Kidney (tissue), 14 donors: ENCODE results near the gene PCDH15. TPM values are rescaled to one million over a fixed set of nuclear protein-coding genes. Genes with fewer than 3 reads are reported as not detected.

Experiments
- DNase-seq, 5 donors: peaks; one replicate each; pipeline ENCODE4 v3.0.0-alpha.2; 2013 to 2020
- FAIRE-seq: peaks from 2 replicates; lab custom pipeline; 2012; peaks lifted over from hg19 to GRCh38; lab: Jason Lieb, UNC
- H3K27ac ChIP-seq, 2 donors: one replicate each; pipeline ENCODE4 v1.7.0; 2013; ENCODE audit warnings: low read depth in 2 of 2, low read length in 2 of 2, inconsistent platforms in 1 of 2
- H3K27me3 ChIP-seq: one replicate; pipeline ENCODE4 v1.7.1; 2013; ENCODE audit warnings: low read length, inconsistent platforms; ENCODE audit not compliant: control insufficient read depth, insufficient read depth
- H3K36me3 ChIP-seq, 3 donors: one replicate each; pipeline versions ENCODE4 v1.7.0 to v1.7.1; 2013; ENCODE audit warnings: low read length in 3 of 3, control low read depth in 1 of 3, inconsistent platforms in 1 of 3; ENCODE audit not compliant: insufficient read depth in 3 of 3, control insufficient read depth in 2 of 3
- H3K4me1 ChIP-seq, 3 donors: one replicate each; pipeline versions ENCODE4 v1.7.0 to v1.7.1; 2013; ENCODE audit warnings: low read length in 3 of 3, inconsistent platforms in 1 of 3, low read depth in 1 of 3; ENCODE audit not compliant: control insufficient read depth in 2 of 3, insufficient read depth in 2 of 3
- H3K4me3 ChIP-seq, 3 donors: one replicate each; pipeline versions ENCODE4 v1.7.0 to v1.8.1; 2013; ENCODE audit warnings: low read length in 3 of 3, control low read depth in 1 of 3, inconsistent platforms in 1 of 3
- H3K9ac ChIP-seq, 3 donors: one replicate each; pipeline versions ENCODE4 v1.7.0 to v1.7.1; 2013; ENCODE audit warnings: low read length in 3 of 3, control low read depth in 1 of 3, inconsistent platforms in 1 of 3
- H3K9me3 ChIP-seq, 3 donors: one replicate each; pipeline versions ENCODE4 v1.7.0 to v1.7.1; 2013; ENCODE audit warnings: low read length in 3 of 3, control low read depth in 1 of 3, inconsistent platforms in 1 of 3; ENCODE audit not compliant: control insufficient read depth in 2 of 3, insufficient read depth in 1 of 3
- intact Hi-C: fragments of 100-400 bp; cut with DNase I; formaldehyde crosslinking; loops from one replicate; pipeline ENCODE4 v1.11.1; 2022
- polyA plus RNA-seq: library from polyadenylated mRNA; stranded (reverse); fragments of 350-450 nt; fragmentation: Illumina TruSeq; extraction: RNeasy Lipid Tissue Mini Kit (QIAGEN cat#74804); gene quantifications from one replicate; pipeline ENCODE4 v1.2.3, GENCODE V29; 2014; ENCODE audit warnings: low read depth, low replicate concordance; ENCODE audit not compliant: insufficient read depth
- total RNA-seq: library from RNA; stranded (reverse); fragmentation: NEBNext Ultra II Directional; extraction: Animal tissue kit (Norgen Biotek cat#: 25700); gene quantifications from one replicate; pipeline ENCODE4 v1.2.1, GENCODE V29; 2021
- TF ChIP-seq, protein P1 (sequence below): IDR thresholded peaks from 3 replicates; pipeline ENCODE4 v1.5.1; 2012; ENCODE audit warnings: mild to moderate bottlenecking, moderate library complexity, borderline replicate concordance; ENCODE audit not compliant: insufficient read depth; ENCODE audit errors: extremely low read depth
- donor health status: control.
- donor health status: control.
- donor health status: control.
- donor health status: control.
- donor health status: control.
- donor health status: DM: yes; HTN: yes; CAD: no.
- donor health status: Normal renal cell carcinoma (clear cell type).

The PCDH15 gene
- total and polyA plus RNA-seq, 2 donors from 2014 or later = 1.5 TPM; not detected in 1

DNA sequence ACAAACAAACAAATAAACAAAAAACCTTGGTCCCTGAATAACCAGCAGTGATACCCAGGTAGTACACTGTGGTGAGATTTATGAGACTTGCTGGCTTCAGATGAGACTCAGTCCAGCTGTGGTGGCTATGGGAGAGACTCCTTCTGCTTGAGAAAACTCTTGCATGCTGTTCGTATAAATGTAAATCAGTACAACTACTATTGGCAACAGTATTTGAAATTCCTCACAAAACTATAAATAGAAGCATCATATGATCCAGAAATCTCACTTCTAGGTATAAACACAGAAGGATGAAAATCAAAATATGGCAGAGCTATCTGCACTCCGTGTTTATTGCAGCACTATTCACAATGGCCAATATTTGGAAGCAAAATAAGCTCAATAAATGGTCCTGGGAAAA is 692.1 kb downstream of the PCDH15 start:
- DNase-seq (no peak), FAIRE-seq (no peak)
- H3K9ac ChIP-seq = no peak overlapping the region
- no peak overlapping the region for H3K27ac ChIP-seq
- no peaks in the 10 kb centered on the region for H3K9me3 ChIP-seq
- TF ChIP-seq, protein P1, sequence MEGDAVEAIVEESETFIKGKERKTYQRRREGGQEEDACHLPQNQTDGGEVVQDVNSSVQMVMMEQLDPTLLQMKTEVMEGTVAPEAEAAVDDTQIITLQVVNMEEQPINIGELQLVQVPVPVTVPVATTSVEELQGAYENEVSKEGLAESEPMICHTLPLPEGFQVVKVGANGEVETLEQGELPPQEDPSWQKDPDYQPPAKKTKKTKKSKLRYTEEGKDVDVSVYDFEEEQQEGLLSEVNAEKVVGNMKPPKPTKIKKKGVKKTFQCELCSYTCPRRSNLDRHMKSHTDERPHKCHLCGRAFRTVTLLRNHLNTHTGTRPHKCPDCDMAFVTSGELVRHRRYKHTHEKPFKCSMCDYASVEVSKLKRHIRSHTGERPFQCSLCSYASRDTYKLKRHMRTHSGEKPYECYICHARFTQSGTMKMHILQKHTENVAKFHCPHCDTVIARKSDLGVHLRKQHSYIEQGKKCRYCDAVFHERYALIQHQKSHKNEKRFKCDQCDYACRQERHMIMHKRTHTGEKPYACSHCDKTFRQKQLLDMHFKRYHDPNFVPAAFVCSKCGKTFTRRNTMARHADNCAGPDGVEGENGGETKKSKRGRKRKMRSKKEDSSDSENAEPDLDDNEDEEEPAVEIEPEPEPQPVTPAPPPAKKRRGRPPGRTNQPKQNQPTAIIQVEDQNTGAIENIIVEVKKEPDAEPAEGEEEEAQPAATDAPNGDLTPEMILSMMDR = no peak
- H3K27me3 ChIP-seq = no peaks in the 10 kb centered on the region
- no peaks in the 10 kb centered on the region for H3K36me3 ChIP-seq
- no peaks in the 10 kb centered on the region for H3K4me1 ChIP-seq
- no peak overlapping the region for H3K4me3 ChIP-seq
- intact Hi-C loops = no loop called here

DNA sequence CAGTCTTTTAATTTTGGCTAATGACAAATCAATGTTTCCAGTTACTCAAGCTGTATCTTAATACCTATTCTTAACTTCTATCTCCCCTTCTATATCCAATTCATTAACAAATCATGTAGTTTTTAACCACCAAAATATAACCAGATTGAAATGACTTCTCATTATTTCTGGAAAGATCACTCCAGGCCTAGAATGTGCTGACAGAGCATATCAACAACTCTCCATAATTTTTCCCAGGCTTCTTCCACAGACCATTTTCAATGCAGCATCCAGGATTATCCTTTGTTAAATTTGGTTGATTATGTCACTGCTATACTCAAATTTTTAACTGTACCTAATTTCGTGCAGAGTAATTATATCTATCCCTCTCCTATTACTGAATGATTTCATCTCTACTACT is 704.1 kb downstream of the PCDH15 start:
- no peaks in the 10 kb centered on the region for H3K9me3 ChIP-seq
- FAIRE-seq (no peak), DNase-seq (no peak)
- no peaks in the 10 kb centered on the region for H3K36me3 ChIP-seq
- no peak overlapping the region for H3K9ac ChIP-seq
- TF ChIP-seq, protein P1 = no peak
- no peaks in the 10 kb centered on the region for H3K27me3 ChIP-seq
- no peak overlapping the region for H3K4me3 ChIP-seq
- no peaks in the 10 kb centered on the region for H3K4me1 ChIP-seq
- intact Hi-C loops = no loop called here
- no peak overlapping the region for H3K27ac ChIP-seq

DNA sequence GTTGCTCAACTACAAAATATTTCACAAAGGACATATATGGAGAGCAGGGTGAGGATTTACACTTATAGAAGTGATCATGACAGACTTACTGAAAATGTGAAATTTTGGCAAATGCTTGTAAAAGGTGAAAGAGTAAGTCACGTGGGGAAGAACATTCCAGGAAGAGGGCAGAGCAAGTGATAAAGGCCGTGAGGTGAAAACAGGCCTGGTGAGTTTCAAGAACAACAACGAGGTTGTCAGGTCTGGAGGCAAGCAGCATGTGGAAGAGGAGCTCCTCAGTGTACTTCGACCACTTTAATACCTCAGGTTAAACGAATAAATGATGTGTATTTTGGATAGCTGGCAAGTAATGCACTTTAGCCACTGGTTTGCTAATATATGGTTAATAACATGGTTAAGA is 706.7 kb downstream of the PCDH15 start:
- H3K27me3 ChIP-seq = no peaks in the 10 kb centered on the region
- H3K9me3 ChIP-seq = no peaks in the 10 kb centered on the region
- no peaks in the 10 kb centered on the region for H3K36me3 ChIP-seq
- H3K9ac ChIP-seq = no peak overlapping the region
- H3K4me3 ChIP-seq = no peak overlapping the region
- TF ChIP-seq, protein P1 = no peak
- peak in 2 of 5 donors; percentile 2 to 3 for DNase-seq
- FAIRE-seq = no peak
- intact Hi-C loops = no loop called here
- H3K27ac ChIP-seq = no peak overlapping the region
- H3K4me1 ChIP-seq = no peaks in the 10 kb centered on the region

DNA sequence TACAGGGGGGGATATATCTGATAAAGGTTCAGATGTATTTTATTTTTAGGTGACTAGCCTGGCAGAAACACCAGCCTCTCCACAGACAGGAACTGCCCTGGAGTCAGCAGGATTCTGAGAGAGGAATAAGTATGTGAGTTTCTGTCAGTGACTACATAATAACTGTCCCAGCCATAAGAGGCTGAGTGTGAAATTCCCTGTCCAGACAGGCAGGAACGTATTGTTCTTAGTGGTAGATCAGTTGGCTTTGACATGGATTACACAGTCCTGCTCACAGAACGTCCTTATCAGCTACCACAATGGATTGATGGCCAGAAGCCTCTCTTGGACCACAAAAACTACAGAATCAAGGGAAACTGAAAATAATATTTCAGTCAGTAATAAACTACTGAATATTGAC is 709.8 kb downstream of the PCDH15 start:
- FAIRE-seq (no peak), DNase-seq (no peak)
- Histone ChIP-seq H3K4me3 (no peak overlapping the region), H3K36me3 (no peaks in the 10 kb centered on the region), H3K9ac (no peak overlapping the region), H3K27ac (no peak overlapping the region), H3K9me3 (no peaks in the 10 kb centered on the region), H3K4me1 (no peaks in the 10 kb centered on the region), H3K27me3 (no peaks in the 10 kb centered on the region)
- intact Hi-C loops = no loop called here
- TF ChIP-seq, protein P1 = no peak
